ENCODE results near the gene POLE. TPM values are rescaled to one million over a fixed set of nuclear protein-coding genes. Genes with fewer than 3 reads are reported as not detected.

Gene POLE
- total RNA-seq, 1 experiment from 2014 or later, result 62.9 TPM

- Histone ChIP-seq H3K27me3 (ENCODE audit: insufficient read depth, low read depth) (no peaks in the 10 kb centered on the region), H3K4me1 (replicated peaks; ENCODE audit: insufficient read depth) (no peaks in the 10 kb centered on the region), H2AFZ (no peak overlapping the region), H3K4me2 (no peak overlapping the region), H3K4me3 (no peak overlapping the region), H3K9me3 (ENCODE audit: insufficient read depth, low read depth) (no peaks in the 10 kb centered on the region), H3K9me2 (ENCODE audit: insufficient read depth) (no peaks in the 10 kb centered on the region), H4K20me1 (ENCODE audit: insufficient read depth) (no peaks in the 10 kb centered on the region), H3K27ac (no peak overlapping the region), H3K79me2 (ENCODE audit: low read depth) (no peaks in the 10 kb centered on the region), H3F3A (ENCODE audit: insufficient read depth, low read depth) (no peaks in the 10 kb centered on the region), H3K36me3 (ENCODE audit: low read depth) (peaks cover 21% of the 10 kb centered on the region; the same call in 1 of the 2 replicates)
- BruUV-seq (replicated peaks), result no TSS peak
- intact Hi-C loops (cut with micrococcal nuclease; ENCODE audit: unreplicated experiment), result no loop called here
- TF ChIP-seq EZH2 (IDR thresholded peaks at IDR 0.05; ENCODE audit: low read depth), result no peak
- TF ChIP-seq, protein P1, sequence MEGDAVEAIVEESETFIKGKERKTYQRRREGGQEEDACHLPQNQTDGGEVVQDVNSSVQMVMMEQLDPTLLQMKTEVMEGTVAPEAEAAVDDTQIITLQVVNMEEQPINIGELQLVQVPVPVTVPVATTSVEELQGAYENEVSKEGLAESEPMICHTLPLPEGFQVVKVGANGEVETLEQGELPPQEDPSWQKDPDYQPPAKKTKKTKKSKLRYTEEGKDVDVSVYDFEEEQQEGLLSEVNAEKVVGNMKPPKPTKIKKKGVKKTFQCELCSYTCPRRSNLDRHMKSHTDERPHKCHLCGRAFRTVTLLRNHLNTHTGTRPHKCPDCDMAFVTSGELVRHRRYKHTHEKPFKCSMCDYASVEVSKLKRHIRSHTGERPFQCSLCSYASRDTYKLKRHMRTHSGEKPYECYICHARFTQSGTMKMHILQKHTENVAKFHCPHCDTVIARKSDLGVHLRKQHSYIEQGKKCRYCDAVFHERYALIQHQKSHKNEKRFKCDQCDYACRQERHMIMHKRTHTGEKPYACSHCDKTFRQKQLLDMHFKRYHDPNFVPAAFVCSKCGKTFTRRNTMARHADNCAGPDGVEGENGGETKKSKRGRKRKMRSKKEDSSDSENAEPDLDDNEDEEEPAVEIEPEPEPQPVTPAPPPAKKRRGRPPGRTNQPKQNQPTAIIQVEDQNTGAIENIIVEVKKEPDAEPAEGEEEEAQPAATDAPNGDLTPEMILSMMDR (conservative IDR thresholded peaks at IDR 0.05), result no peak
- ChIA-PET POLR2A (ENCODE audit: unreplicated experiment) (no interaction called here), CTCF (no interaction called here)
- DNase-seq, result no peak
Measured at GRCh38 chr12:132665794-132666193, 21.3 kb downstream of the POLE start.

- H3K36me3 ChIP-seq (ENCODE audit: low read depth), result peaks cover 23% of the 10 kb centered on the region
- BruUV-seq (replicated peaks), result no TSS peak
Measured at GRCh38 chr12:132665149-132665491, 22.0 kb downstream of the POLE start.

GRCh38 chr12:132664206-132665148 lies 22.7 kb downstream of the POLE start:
- H3K36me3 ChIP-seq (ENCODE audit: low read depth), result peaks cover 23% of the 10 kb centered on the region
- ChIA-PET CTCF (no interaction called here), POLR2A (ENCODE audit: unreplicated experiment) (no interaction called here)
- no peaks in the 10 kb centered on the region for H3K4me1 ChIP-seq (replicated peaks; ENCODE audit: insufficient read depth)
- H3K4me3 ChIP-seq, result no peak overlapping the region
- BruUV-seq (replicated peaks), result no TSS peak
- intact Hi-C loops (cut with micrococcal nuclease; ENCODE audit: unreplicated experiment), result no loop called here
- no peak overlapping the region for H3K4me2 ChIP-seq
- no peaks in the 10 kb centered on the region for H3K27me3 ChIP-seq (ENCODE audit: insufficient read depth, low read depth)
- no peaks in the 10 kb centered on the region for H3K9me2 ChIP-seq (ENCODE audit: insufficient read depth)
- no peak for DNase-seq
- no peaks in the 10 kb centered on the region for H4K20me1 ChIP-seq (ENCODE audit: insufficient read depth)
- no peak overlapping the region for H2AFZ ChIP-seq
- no peak overlapping the region for H3K27ac ChIP-seq
- no peaks in the 10 kb centered on the region for H3K9me3 ChIP-seq (ENCODE audit: insufficient read depth, low read depth)
- H3K79me2 ChIP-seq (ENCODE audit: low read depth), result no peaks in the 10 kb centered on the region
- H3F3A ChIP-seq (ENCODE audit: insufficient read depth, low read depth), result no peaks in the 10 kb centered on the region
- TF ChIP-seq, protein P1 (conservative IDR thresholded peaks at IDR 0.05), result no peak
- TF ChIP-seq EZH2 (IDR thresholded peaks at IDR 0.05; ENCODE audit: low read depth), result no peak

More at GRCh38 chr12:132665149-132665491, 22.0 kb downstream of the POLE start:
- no peak for DNase-seq
- no peaks in the 10 kb centered on the region for H3K79me2 ChIP-seq (ENCODE audit: low read depth)
- H3K4me1 ChIP-seq (replicated peaks; ENCODE audit: insufficient read depth), result no peaks in the 10 kb centered on the region
- no peaks in the 10 kb centered on the region for H4K20me1 ChIP-seq (ENCODE audit: insufficient read depth)
- H3K27me3 ChIP-seq (ENCODE audit: insufficient read depth, low read depth), result no peaks in the 10 kb centered on the region
- TF ChIP-seq, protein P1 (conservative IDR thresholded peaks at IDR 0.05), result no peak
- no peak for TF ChIP-seq EZH2 (IDR thresholded peaks at IDR 0.05; ENCODE audit: low read depth)
- H3K9me2 ChIP-seq (ENCODE audit: insufficient read depth), result no peaks in the 10 kb centered on the region
- POLR2A ChIA-PET (ENCODE audit: unreplicated experiment), result no interaction called here
- no peaks in the 10 kb centered on the region for H3F3A ChIP-seq (ENCODE audit: insufficient read depth, low read depth)
- H3K4me3 ChIP-seq, result no peak overlapping the region
- no peak overlapping the region for H3K4me2 ChIP-seq
- CTCF ChIA-PET, result no interaction called here
- no peak overlapping the region for H2AFZ ChIP-seq
- intact Hi-C loops (cut with micrococcal nuclease; ENCODE audit: unreplicated experiment), result no loop called here
- no peak overlapping the region for H3K27ac ChIP-seq
- H3K9me3 ChIP-seq (ENCODE audit: insufficient read depth, low read depth), result no peaks in the 10 kb centered on the region
